NOMO-1 treated with dmso at 0.1 percent for 144 hours (cell line): ENCODE data around the gene RABGAP1L.
A peak's percentile ranks its signal among the peaks of the same experiment; 100 is the strongest.
"Not testable (repeated sequence)": the region's sequence is repeated elsewhere in the genome, so short reads cannot be mapped to it uniquely, and the experiment has no call there.

Source experiments
- DNase-seq: peaks from one replicate; lab custom pipeline; 2025; ENCODE audit not compliant: unreplicated experiment; lab: John Stamatoyannopoulos, UW

The RABGAP1L gene

GRCh38 chr1:174848593-174849560 lies 689.6 kb downstream of the RABGAP1L start:
- DNase-seq = not testable (repeated sequence)

GRCh38 chr1:174850726-174851125 lies 691.4 kb downstream of the RABGAP1L start:
- DNase-seq = no peak

- no peak for DNase-seq
Observed at GRCh38 chr1:174858301-174858700, 699.0 kb downstream of the RABGAP1L start.

GRCh38 chr1:174870319-174870718 lies 711.0 kb downstream of the RABGAP1L start:
- no peak for DNase-seq

GRCh38 chr1:174871886-174872285 lies 712.6 kb downstream of the RABGAP1L start:
- no peak for DNase-seq

- no peak for DNase-seq
Observed at GRCh38 chr1:174872615-174873058, 713.3 kb downstream of the RABGAP1L start.

- DNase-seq = peak; percentile 7
Observed at GRCh38 chr1:174874331-174875053, 715.2 kb downstream of the RABGAP1L start.

- DNase-seq = no peak
Observed at GRCh38 chr1:174875306-174875705, 716.0 kb downstream of the RABGAP1L start.

- no peak for DNase-seq
Observed at GRCh38 chr1:174877208-174877673, 717.9 kb downstream of the RABGAP1L start.

- DNase-seq = no peak
Observed at GRCh38 chr1:174880171-174880570, 720.9 kb downstream of the RABGAP1L start.

GRCh38 chr1:174883409-174883808 lies 724.1 kb downstream of the RABGAP1L start:
- no peak for DNase-seq

- DNase-seq = no peak
Observed at GRCh38 chr1:174884038-174884437, 724.7 kb downstream of the RABGAP1L start.

- no peak for DNase-seq
Observed at GRCh38 chr1:174884566-174884965, 725.2 kb downstream of the RABGAP1L start.

- DNase-seq = no peak
Observed at GRCh38 chr1:174890024-174890423, 730.7 kb downstream of the RABGAP1L start.

GRCh38 chr1:174892016-174892415 lies 732.7 kb downstream of the RABGAP1L start:
- no peak for DNase-seq

GRCh38 chr1:174894117-174894762 lies 734.9 kb downstream of the RABGAP1L start:
- DNase-seq = no peak

GRCh38 chr1:174895610-174896009 lies 736.3 kb downstream of the RABGAP1L start:
- not testable (repeated sequence) for DNase-seq

GRCh38 chr1:174898102-174898797 lies 738.9 kb downstream of the RABGAP1L start:
- DNase-seq = no peak

GRCh38 chr1:174900317-174900716 lies 741.0 kb downstream of the RABGAP1L start:
- DNase-seq = no peak

GRCh38 chr1:174902531-174903099 lies 743.3 kb downstream of the RABGAP1L start:
- no peak for DNase-seq
